Glutamatergic neuron (in vitro differentiated cells): ENCODE measurements around the gene DLG2. TPM values are rescaled to one million over a fixed set of nuclear protein-coding genes. Genes with fewer than 3 reads are reported as not detected.

Experiments used
- DNase-seq: peaks from one replicate; pipeline ENCODE4 v3.0.0; 2022
- H3K27ac Mint-ChIP-seq: one replicate; pipeline ENCODE4 v1.8.0; 2020; ENCODE audit warnings: mild to moderate bottlenecking, mixed read lengths, inconsistent platforms; ENCODE audit not compliant: unreplicated experiment
- H3K27me3 Mint-ChIP-seq: one replicate; pipeline ENCODE4 v1.8.0; 2020; ENCODE audit warnings: mild to moderate bottlenecking, moderate library complexity, mixed read lengths, inconsistent platforms; ENCODE audit not compliant: unreplicated experiment
- H3K36me3 Mint-ChIP-seq: one replicate; pipeline ENCODE4 v1.8.0; 2020; ENCODE audit warnings: mild to moderate bottlenecking, mixed read lengths, inconsistent platforms; ENCODE audit not compliant: unreplicated experiment
- H3K4me1 Mint-ChIP-seq: one replicate; pipeline ENCODE4 v1.8.0; 2020; ENCODE audit warnings: mild to moderate bottlenecking, low read depth, mixed read lengths, inconsistent platforms; ENCODE audit not compliant: unreplicated experiment
- H3K4me3 Mint-ChIP-seq: one replicate; pipeline ENCODE4 v1.8.0; 2020; ENCODE audit warnings: mild to moderate bottlenecking, mixed read lengths, inconsistent platforms; ENCODE audit not compliant: unreplicated experiment
- H3K9me3 Mint-ChIP-seq: one replicate; pipeline ENCODE4 v1.8.0; 2020; ENCODE audit warnings: mild to moderate bottlenecking, moderate library complexity, mixed read lengths, inconsistent platforms; ENCODE audit not compliant: unreplicated experiment
- CTCF ChIP-seq: fragments of 200-600 bp; sonication (generic); IDR thresholded peaks from one replicate; pipeline ENCODE4 v1.5.0; 2021; ENCODE audit not compliant: partially characterized antibody, unreplicated experiment
- total RNA-seq: library from RNA; stranded (reverse); fragmentation: NEBNext Ultra II Directional; extraction: Animal tissue kit (Norgen Biotek cat#: 25700); gene quantifications from one replicate; pipeline ENCODE4 v1.2.1, GENCODE V29; 2021; ENCODE audit not compliant: unreplicated experiment

DLG2 gene
- total RNA-seq, 1 donor from 2014 or later: 2.9 TPM

- Mint-ChIP-seq H3K4me3 (no peak overlapping the region), H3K9me3 (no peaks in the 10 kb centered on the region), H3K4me1 (no peaks in the 10 kb centered on the region), H3K27me3 (no peaks in the 10 kb centered on the region), H3K27ac (no peak overlapping the region), H3K36me3 (peaks cover 4% of the 10 kb centered on the region)
- no peak for DNase-seq
- TF ChIP-seq CTCF: no peak
These were observed 141.2 kb downstream of the DLG2 start for GRCh38 chr11:85485902-85486301.

- no peaks in the 10 kb centered on the region for H3K27me3 Mint-ChIP-seq
- no peaks in the 10 kb centered on the region for H3K9me3 Mint-ChIP-seq
- no peak overlapping the region for H3K4me3 Mint-ChIP-seq
- H3K27ac Mint-ChIP-seq: no peak overlapping the region
- H3K4me1 Mint-ChIP-seq: no peaks in the 10 kb centered on the region
- peaks cover 4% of the 10 kb centered on the region for H3K36me3 Mint-ChIP-seq
- TF ChIP-seq CTCF: no peak
- no peak for DNase-seq
These were observed 143.3 kb downstream of the DLG2 start for GRCh38 chr11:85483861-85484260.

GRCh38 chr11:85481862-85482261, 145.3 kb downstream of the DLG2 start:
- TF ChIP-seq CTCF: no peak
- Mint-ChIP-seq H3K27ac (no peak overlapping the region), H3K36me3 (peaks cover 4% of the 10 kb centered on the region), H3K4me1 (no peaks in the 10 kb centered on the region), H3K4me3 (no peak overlapping the region), H3K27me3 (no peaks in the 10 kb centered on the region), H3K9me3 (no peaks in the 10 kb centered on the region)
- DNase-seq: no peak

GRCh38 chr11:85475660-85476517, 151.3 kb downstream of the DLG2 start:
- Mint-ChIP-seq H3K4me3 (no peak overlapping the region), H3K4me1 (no peaks in the 10 kb centered on the region), H3K27me3 (no peaks in the 10 kb centered on the region), H3K36me3 (no peaks in the 10 kb centered on the region), H3K9me3 (no peaks in the 10 kb centered on the region), H3K27ac (no peak overlapping the region)
- no peak for TF ChIP-seq CTCF
- DNase-seq: no peak

- Mint-ChIP-seq H3K27ac (no peak overlapping the region), H3K4me1 (no peaks in the 10 kb centered on the region), H3K4me3 (no peak overlapping the region), H3K36me3 (no peaks in the 10 kb centered on the region), H3K9me3 (peaks cover 3% of the 10 kb centered on the region), H3K27me3 (peaks cover 3% of the 10 kb centered on the region)
- no peak for TF ChIP-seq CTCF
- DNase-seq: no peak
These were observed 154.2 kb downstream of the DLG2 start for GRCh38 chr11:85472953-85473352.
